ENCODE data around the gene VSX1. TPM values are rescaled to one million over a fixed set of nuclear protein-coding genes. Genes with fewer than 3 reads are reported as not detected.
A peak's percentile ranks its signal among the peaks of the same experiment; 100 is the strongest.

VSX1 gene
- total and polyA plus RNA-seq, 2 experiments from 2014 or later, result not detected

GRCh38 chr20:25056690-25057233, 25.2 kb downstream of the VSX1 start:
- Histone ChIP-seq H3K4me3 (peak overlapping the region; percentile 91), H3K4me2 (peak overlapping the region; percentile 94), H3K27ac (peak overlapping the region; percentile 94), H3K36me3 (replicated peaks; ENCODE audit: insufficient read depth, low read depth) (no peaks in the 10 kb centered on the region), H3K9me2 (replicated peaks; ENCODE audit: insufficient read depth) (no peaks in the 10 kb centered on the region), H3K79me2 (peaks cover 42% of the 10 kb centered on the region), H2AFZ (peak overlapping the region; percentile 71), H4K20me1 (ENCODE audit: insufficient read depth, poor library complexity, severe bottlenecking) (peaks cover 18% of the 10 kb centered on the region), H3K27me3 (peaks cover 3% of the 10 kb centered on the region), H3K4me1 (ENCODE audit: insufficient read depth) (peaks cover 63% of the 10 kb centered on the region), H3K9me3 (ENCODE audit: low read depth) (no peaks in the 10 kb centered on the region)
- TF ChIP-seq CTCF (IDR thresholded peaks at IDR 0.05; ENCODE audit: poor library complexity) (no peak), EZH2 (IDR thresholded peaks at IDR 0.05; ENCODE audit: borderline replicate concordance) (no peak), EZH2phosphoT487 (IDR thresholded peaks at IDR 0.05; ENCODE audit: low read depth, severe bottlenecking, unreplicated experiment) (no peak)
- 34% methylated on average over 24 of the region's 24 CpGs for WGBS (ENCODE audit: low lambda C conversion rate, missing lambda C conversion rate)
- no peak for DNase-seq (ENCODE audit: low spot score)

- H3K36me3 ChIP-seq (replicated peaks; ENCODE audit: insufficient read depth, low read depth), result no peaks in the 10 kb centered on the region
- DNase-seq (ENCODE audit: low spot score), result no peak
- 81% methylated on average over 8 of the region's 8 CpGs for WGBS (ENCODE audit: low lambda C conversion rate, missing lambda C conversion rate)
- H3K4me2 ChIP-seq, result peak overlapping the region; percentile 94
- H3K27ac ChIP-seq, result peak overlapping the region; percentile 94
- no peak overlapping the region for H2AFZ ChIP-seq
- H3K27me3 ChIP-seq, result peaks cover under 1% of the 10 kb centered on the region
- H4K20me1 ChIP-seq (ENCODE audit: insufficient read depth, poor library complexity, severe bottlenecking), result peaks cover 23% of the 10 kb centered on the region
- no peak overlapping the region for H3K4me3 ChIP-seq
- H3K9me3 ChIP-seq (ENCODE audit: low read depth), result no peaks in the 10 kb centered on the region
- H3K79me2 ChIP-seq, result peaks cover 50% of the 10 kb centered on the region
- H3K9me2 ChIP-seq (replicated peaks; ENCODE audit: insufficient read depth), result no peaks in the 10 kb centered on the region
- peaks cover 60% of the 10 kb centered on the region for H3K4me1 ChIP-seq (ENCODE audit: insufficient read depth)
- TF ChIP-seq EZH2 (IDR thresholded peaks at IDR 0.05; ENCODE audit: borderline replicate concordance), result no peak
- TF ChIP-seq CTCF (IDR thresholded peaks at IDR 0.05; ENCODE audit: poor library complexity), result no peak
- TF ChIP-seq EZH2phosphoT487 (IDR thresholded peaks at IDR 0.05; ENCODE audit: low read depth, severe bottlenecking, unreplicated experiment), result no peak
Measured at GRCh38 chr20:25055711-25056495, 26.0 kb downstream of the VSX1 start.

- H3K27ac ChIP-seq, result peak overlapping the region; percentile 94
- no peak overlapping the region for H3K4me3 ChIP-seq
- H3K27me3 ChIP-seq, result no peaks in the 10 kb centered on the region
- DNase-seq (ENCODE audit: low spot score), result no peak
- no peak overlapping the region for H2AFZ ChIP-seq
- H3K9me2 ChIP-seq (replicated peaks; ENCODE audit: insufficient read depth), result no peaks in the 10 kb centered on the region
- TF ChIP-seq EZH2 (IDR thresholded peaks at IDR 0.05; ENCODE audit: borderline replicate concordance), result no peak
- TF ChIP-seq CTCF (IDR thresholded peaks at IDR 0.05; ENCODE audit: poor library complexity), result no peak
- peaks cover 59% of the 10 kb centered on the region for H3K4me1 ChIP-seq (ENCODE audit: insufficient read depth)
- no peaks in the 10 kb centered on the region for H3K36me3 ChIP-seq (replicated peaks; ENCODE audit: insufficient read depth, low read depth)
- 83% methylated on average over 10 of the region's 10 CpGs for WGBS (ENCODE audit: low lambda C conversion rate, missing lambda C conversion rate)
- H3K79me2 ChIP-seq, result peaks cover 58% of the 10 kb centered on the region
- peak overlapping the region; percentile 94 for H3K4me2 ChIP-seq
- no peaks in the 10 kb centered on the region for H3K9me3 ChIP-seq (ENCODE audit: low read depth)
- H4K20me1 ChIP-seq (ENCODE audit: insufficient read depth, poor library complexity, severe bottlenecking), result peaks cover 30% of the 10 kb centered on the region
Measured at GRCh38 chr20:25054995-25055629, 26.8 kb downstream of the VSX1 start.
